Measurements from ENCODE around the gene HCRTR1. TPM values are rescaled to one million over a fixed set of nuclear protein-coding genes. Genes with fewer than 3 reads are reported as not detected.
A peak's percentile ranks its signal among the peaks of the same experiment; 100 is the strongest.

Gene HCRTR1
- total RNA-seq, 6 experiments from 2014 or later = not detected

DNA sequence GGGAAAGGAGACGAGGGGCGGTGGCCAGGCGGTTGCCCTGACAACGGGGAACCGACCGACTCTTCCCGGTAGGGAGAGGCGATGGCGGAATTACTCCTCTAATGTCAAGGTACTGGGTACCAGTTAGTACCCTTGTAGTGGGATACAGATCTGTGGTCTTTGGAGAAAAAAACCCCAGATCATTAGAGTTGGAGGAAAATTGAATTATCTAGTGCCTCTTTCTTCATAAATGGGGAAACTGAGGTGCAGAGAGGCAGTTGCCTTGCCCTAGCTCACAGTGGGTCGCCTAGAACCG lies 27.7 kb downstream of the HCRTR1 start:
- peak overlapping the region; percentile 97 for H3K4me3 Mint-ChIP-seq
- H3K9me3 Mint-ChIP-seq = no peaks in the 10 kb centered on the region
- H3K27me3 Mint-ChIP-seq (ENCODE audit: insufficient read depth) = peaks cover 3% of the 10 kb centered on the region; the same call in 1 of the 2 replicates
- H3K27ac Mint-ChIP-seq = peak overlapping the region; percentile 100
- DNase-seq = no peak
- H3K4me1 Mint-ChIP-seq (ENCODE audit: low read depth) = peaks cover 42% of the 10 kb centered on the region
- TF ChIP-seq, protein P1, sequence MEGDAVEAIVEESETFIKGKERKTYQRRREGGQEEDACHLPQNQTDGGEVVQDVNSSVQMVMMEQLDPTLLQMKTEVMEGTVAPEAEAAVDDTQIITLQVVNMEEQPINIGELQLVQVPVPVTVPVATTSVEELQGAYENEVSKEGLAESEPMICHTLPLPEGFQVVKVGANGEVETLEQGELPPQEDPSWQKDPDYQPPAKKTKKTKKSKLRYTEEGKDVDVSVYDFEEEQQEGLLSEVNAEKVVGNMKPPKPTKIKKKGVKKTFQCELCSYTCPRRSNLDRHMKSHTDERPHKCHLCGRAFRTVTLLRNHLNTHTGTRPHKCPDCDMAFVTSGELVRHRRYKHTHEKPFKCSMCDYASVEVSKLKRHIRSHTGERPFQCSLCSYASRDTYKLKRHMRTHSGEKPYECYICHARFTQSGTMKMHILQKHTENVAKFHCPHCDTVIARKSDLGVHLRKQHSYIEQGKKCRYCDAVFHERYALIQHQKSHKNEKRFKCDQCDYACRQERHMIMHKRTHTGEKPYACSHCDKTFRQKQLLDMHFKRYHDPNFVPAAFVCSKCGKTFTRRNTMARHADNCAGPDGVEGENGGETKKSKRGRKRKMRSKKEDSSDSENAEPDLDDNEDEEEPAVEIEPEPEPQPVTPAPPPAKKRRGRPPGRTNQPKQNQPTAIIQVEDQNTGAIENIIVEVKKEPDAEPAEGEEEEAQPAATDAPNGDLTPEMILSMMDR (IDR thresholded peaks at IDR 0.05) = no peak
- no peaks in the 10 kb centered on the region for H3K36me3 Mint-ChIP-seq (ENCODE audit: low read depth)

DNA sequence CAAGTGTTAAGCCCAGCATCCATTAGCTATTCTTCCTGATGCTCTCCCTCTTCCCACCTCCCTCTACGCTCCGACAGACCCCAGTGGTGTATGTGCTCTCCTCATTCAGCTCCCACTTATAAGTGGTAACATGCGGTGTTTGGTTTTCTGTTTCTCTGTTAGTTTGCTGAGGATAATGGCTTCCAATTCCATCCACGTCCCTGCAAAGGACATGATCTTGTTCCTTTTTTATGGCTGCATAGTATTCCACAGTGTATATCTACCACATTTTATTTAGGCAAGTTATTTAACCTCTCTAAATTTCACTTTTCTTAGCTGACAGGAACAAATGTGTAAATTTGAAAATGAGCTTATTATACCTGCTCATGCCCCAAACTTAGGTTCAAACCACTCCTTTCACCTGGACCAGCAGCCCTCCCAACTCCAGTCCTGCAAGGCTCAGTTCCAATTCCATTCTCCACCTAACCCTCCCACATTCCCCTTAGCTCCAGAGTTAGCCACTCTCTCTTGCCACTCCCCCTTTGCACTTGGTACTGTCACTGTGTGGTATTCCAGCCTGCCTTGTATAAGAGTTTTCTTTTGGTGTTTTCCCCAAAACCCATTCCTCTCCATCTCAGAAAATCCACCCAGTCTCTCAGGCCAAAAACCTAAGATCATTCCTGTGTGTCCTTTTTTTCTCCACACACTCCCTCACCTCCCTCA lies 28.9 kb downstream of the HCRTR1 start:
- DNase-seq = no peak
- peaks cover 3% of the 10 kb centered on the region; the same call in 1 of the 2 replicates for H3K27me3 Mint-ChIP-seq (ENCODE audit: insufficient read depth)
- TF ChIP-seq, protein P1 (IDR thresholded peaks at IDR 0.05) = no peak
- peak overlapping the region; percentile 100 for H3K27ac Mint-ChIP-seq
- no peaks in the 10 kb centered on the region for H3K36me3 Mint-ChIP-seq (ENCODE audit: low read depth)
- H3K4me1 Mint-ChIP-seq (ENCODE audit: low read depth) = peaks cover 53% of the 10 kb centered on the region
- H3K9me3 Mint-ChIP-seq = no peaks in the 10 kb centered on the region
- peak overlapping the region; percentile 97 for H3K4me3 Mint-ChIP-seq

DNA sequence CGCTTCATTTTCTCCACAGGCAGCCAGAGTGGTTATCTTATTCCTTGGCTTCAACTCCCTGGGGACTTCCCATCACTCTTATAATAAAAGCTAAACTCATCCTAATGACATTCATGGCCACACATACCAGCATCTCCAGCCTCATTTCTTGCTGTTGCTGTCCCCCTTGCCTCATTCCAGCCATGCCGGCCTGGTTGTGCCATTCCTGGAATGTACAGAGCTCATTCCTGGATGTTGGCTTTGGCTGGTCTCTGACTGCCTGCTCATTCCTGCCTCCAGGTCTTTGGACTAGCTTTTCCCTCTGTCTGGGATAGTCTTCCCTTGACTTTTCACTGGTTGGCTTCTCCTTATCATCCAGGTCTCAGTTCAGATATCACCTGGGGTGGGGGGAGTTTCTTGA lies 29.6 kb downstream of the HCRTR1 start:
- peaks cover 3% of the 10 kb centered on the region; the same call in 1 of the 2 replicates for H3K27me3 Mint-ChIP-seq (ENCODE audit: insufficient read depth)
- H3K27ac Mint-ChIP-seq = peak overlapping the region; percentile 100
- no peaks in the 10 kb centered on the region for H3K9me3 Mint-ChIP-seq
- H3K4me1 Mint-ChIP-seq (ENCODE audit: low read depth) = peaks cover 53% of the 10 kb centered on the region
- TF ChIP-seq, protein P1 (IDR thresholded peaks at IDR 0.05) = no peak
- H3K36me3 Mint-ChIP-seq (ENCODE audit: low read depth) = no peaks in the 10 kb centered on the region
- peak; percentile 61 for DNase-seq
- H3K4me3 Mint-ChIP-seq = peak overlapping the region; percentile 97

GRCh38 chr1:31648190-31648589 lies 30.7 kb downstream of the HCRTR1 start:
- H3K36me3 Mint-ChIP-seq (ENCODE audit: low read depth) = peaks cover 7% of the 10 kb centered on the region; the same call in 1 of the 2 replicates
- TF ChIP-seq, protein P1 (IDR thresholded peaks at IDR 0.05) = no peak
- no peaks in the 10 kb centered on the region for H3K9me3 Mint-ChIP-seq
- H3K4me1 Mint-ChIP-seq (ENCODE audit: low read depth) = peaks cover 53% of the 10 kb centered on the region
- no peak for DNase-seq
- no peak overlapping the region for H3K27ac Mint-ChIP-seq
- no peak overlapping the region for H3K4me3 Mint-ChIP-seq
- peaks cover 3% of the 10 kb centered on the region; the same call in 1 of the 2 replicates for H3K27me3 Mint-ChIP-seq (ENCODE audit: insufficient read depth)

- no peak for DNase-seq
- Mint-ChIP-seq H3K9me3 (no peaks in the 10 kb centered on the region), H3K4me3 (no peak overlapping the region), H3K27me3 (ENCODE audit: insufficient read depth) (peaks cover 3% of the 10 kb centered on the region; the same call in 1 of the 2 replicates), H3K27ac (peak overlapping the region; percentile 30; the same call in 1 of the 2 replicates), H3K36me3 (ENCODE audit: low read depth) (peaks cover 13% of the 10 kb centered on the region), H3K4me1 (ENCODE audit: low read depth) (peaks cover 47% of the 10 kb centered on the region)
- TF ChIP-seq, protein P1 (IDR thresholded peaks at IDR 0.05) = no peak
Measured at GRCh38 chr1:31648641-31649357, 31.3 kb downstream of the HCRTR1 start.
